HL-60 (cell line): ENCODE measurements around the gene SNRNP70.

ENCODE experiments used
- DNase-seq, 2 experiments: peaks; one replicate each; pipeline ENCODE4 v3.0.0-alpha.2; 2010 to 2020; ENCODE audit warnings: low read depth in 1 of 2, low spot score in 1 of 2
- H3K27ac ChIP-seq: fragments of 250-450 bp; sonication (Bioruptor Pico); replicated peaks from 2 replicates; pipeline ENCODE4 v1.5.1; 2020; ENCODE audit warnings: mild to moderate bottlenecking, moderate library complexity
- H3K27me3 ChIP-seq: fragments of 250-450 bp; sonication (Bioruptor Pico); 2 replicates; pipeline ENCODE4 v1.5.1; 2021; ENCODE audit warnings: mild to moderate bottlenecking, moderate library complexity; ENCODE audit not compliant: insufficient read depth, poor library complexity, severe bottlenecking
- H3K4me3 ChIP-seq: replicated peaks from 2 replicates; pipeline ENCODE4 v1.5.1; 2011; ENCODE audit warnings: mild to moderate bottlenecking, control low read depth, low read length; ENCODE audit not compliant: insufficient read depth
- CTCF ChIP-seq: IDR thresholded peaks from one replicate; pipeline ENCODE4 v1.5.1; 2011; ENCODE audit warnings: low read length, control low read depth, inconsistent platforms; ENCODE audit not compliant: insufficient read depth
- GABPA ChIP-seq: IDR thresholded peaks from 2 replicates; pipeline ENCODE4 v1.6.1; 2012; ENCODE audit warnings: low read depth
- POLR2AphosphoS5 ChIP-seq: IDR thresholded peaks from 2 replicates; pipeline ENCODE4 v1.6.1; 2012; ENCODE audit warnings: low read depth
- REST ChIP-seq: IDR thresholded peaks from 2 replicates; pipeline ENCODE4 v1.6.1; 2012; ENCODE audit warnings: low read depth; ENCODE audit not compliant: insufficient replicate concordance
- SPI1 ChIP-seq: IDR thresholded peaks from 2 replicates; pipeline ENCODE4 v1.6.1; 2012; ENCODE audit warnings: low read depth, mild to moderate bottlenecking, borderline replicate concordance

SNRNP70 gene

DNA sequence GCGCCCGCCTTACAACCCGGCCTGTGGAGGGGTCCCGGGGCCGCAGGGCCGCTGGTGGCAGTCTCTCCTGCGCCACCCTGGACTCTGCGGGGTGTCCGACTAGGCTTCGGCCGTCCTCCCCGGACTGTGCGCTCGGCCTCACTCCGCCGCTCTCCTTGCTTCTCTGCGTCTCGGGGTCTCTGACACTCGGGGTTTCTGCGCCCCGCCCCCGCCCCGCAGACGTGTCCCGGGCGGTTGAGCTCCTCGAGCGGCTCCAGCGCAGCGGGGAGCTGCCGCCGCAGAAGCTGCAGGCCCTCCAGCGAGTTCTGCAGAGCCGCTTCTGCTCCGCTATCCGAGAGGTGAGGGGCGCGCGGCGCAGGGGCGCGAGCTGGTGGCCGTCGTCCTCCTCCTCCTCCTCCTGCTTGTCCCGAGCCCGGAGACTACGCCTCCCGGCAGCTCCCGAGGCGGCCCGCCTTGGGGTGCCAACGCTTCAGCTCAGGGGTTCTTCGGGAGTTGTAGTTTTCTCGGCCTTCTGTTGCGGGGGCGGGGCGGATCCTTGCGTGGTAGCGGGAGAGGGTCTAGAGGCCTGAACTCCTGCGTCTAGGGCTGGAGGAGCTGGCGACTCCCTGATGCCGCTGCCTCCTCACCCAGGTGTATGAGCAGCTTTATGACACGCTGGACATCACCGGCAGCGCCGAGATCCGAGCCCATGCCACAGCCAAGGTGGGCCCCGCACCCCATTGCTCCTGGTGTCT lies 29.5 kb downstream of the SNRNP70 start:
- Histone ChIP-seq H3K27ac (0 out of 2 replicates have a peak overlapping the region, but pooled peaks have one; percentile 18), H3K27me3 (peaks cover 3% of the 10 kb centered on the region), H3K4me3 (peak overlapping the region; percentile 75)
- TF ChIP-seq POLR2AphosphoS5 (no peak), REST (no peak), CTCF (no peak), SPI1 (no peak), GABPA (no peak)
- peak in 1 of 2 experiments; percentile 39 for DNase-seq

DNA sequence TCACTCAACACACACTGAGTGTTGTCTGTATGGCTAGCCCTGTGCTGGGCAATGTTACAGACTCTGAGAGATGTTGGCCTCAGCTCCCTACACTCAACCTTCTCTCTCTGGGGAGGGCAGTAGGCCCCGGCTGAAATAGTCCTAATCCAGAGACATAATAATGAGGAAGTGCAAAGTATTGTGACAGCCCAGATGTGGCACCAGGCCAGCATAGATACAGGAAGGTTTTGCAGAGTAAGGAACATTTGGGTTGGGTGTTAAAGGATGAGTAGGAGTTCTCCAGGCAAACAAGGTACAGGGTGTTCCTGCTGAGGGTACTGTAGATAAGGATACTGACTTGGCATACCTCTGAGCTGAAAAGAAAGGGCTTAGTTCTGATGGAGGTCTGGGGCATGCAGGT lies 31.3 kb downstream of the SNRNP70 start:
- no peak for TF ChIP-seq GABPA
- TF ChIP-seq CTCF = no peak
- TF ChIP-seq SPI1 = peak; percentile 100
- TF ChIP-seq POLR2AphosphoS5 = peak; percentile 59
- no peak for TF ChIP-seq REST
- Histone ChIP-seq H3K27ac (no peak overlapping the region), H3K4me3 (no peak overlapping the region), H3K27me3 (peaks cover 19% of the 10 kb centered on the region)
- peak in 1 of 2 experiments; percentile 93 for DNase-seq

- peaks cover 19% of the 10 kb centered on the region for H3K27me3 ChIP-seq
- DNase-seq = no peak
Observed at GRCh38 chr19:49117677-49118564, 32.7 kb downstream of the SNRNP70 start.

More at GRCh38 chr19:49117677-49118564, 32.7 kb downstream of the SNRNP70 start:
- Histone ChIP-seq H3K4me3 (peak overlapping the region; percentile 61), H3K27ac (peak overlapping the region; percentile 89)
- TF ChIP-seq CTCF = no peak
- TF ChIP-seq POLR2AphosphoS5 = no peak
- no peak for TF ChIP-seq REST
- TF ChIP-seq SPI1 = no peak
